Naive thymus-derived CD4-positive, alpha-beta T cell (primary cell): Measurements from ENCODE around the gene CPZ. TPM values are rescaled to one million over a fixed set of nuclear protein-coding genes. Genes with fewer than 3 reads are reported as not detected.

Source experiments
- ATAC-seq: fragments of 150-1000 bp; cut with Tn5 transposase; 2 replicates; pipeline ENCODE4 v1.10.0; 2021; ENCODE audit warnings: mild to moderate bottlenecking, moderate library complexity
- CTCF ChIA-PET: fragments of 350-600 bp; sonication (Branson Sonifier 250); formaldehyde crosslinking; loops from one replicate; lab custom pipeline; 2021; ENCODE audit warnings: antibody characterized with exemption; lab: Charles Lee
- POLR2A ChIA-PET: fragments of 350-600 bp; sonication (Branson Sonifier 250); formaldehyde crosslinking; loops from one replicate; lab custom pipeline; 2021; ENCODE audit warnings: antibody characterized with exemption, inconsistent platforms; lab: Charles Lee
- DNase-seq, 9 donors: peaks; one replicate each; pipeline versions ENCODE4 v3.0.0 to v3.0.0-alpha.2; 2020 to 2022; ENCODE audit warnings: mixed read lengths in 1 of 9
- H3K27ac ChIP-seq: one replicate; pipeline ENCODE4 v1.7.0; 2013; ENCODE audit warnings: mild to moderate bottlenecking, low read depth, low read length, moderate library complexity
- H3K27me3 ChIP-seq, 2 donors: one replicate each; pipeline ENCODE4 v1.7.0; 2013; ENCODE audit warnings: low read length in 2 of 2, mild to moderate bottlenecking in 2 of 2, moderate library complexity in 2 of 2; ENCODE audit not compliant: control insufficient read depth in 2 of 2, insufficient read depth in 2 of 2
- H3K36me3 ChIP-seq, 3 experiments: 1 replicate in 2 of 3; 2 replicates in 1 of 3; pipeline ENCODE4 v1.7.0; 2013; ENCODE audit warnings: low read length in 3 of 3, mild to moderate bottlenecking in 3 of 3, moderate library complexity in 1 of 3; ENCODE audit not compliant: insufficient read depth in 3 of 3, control insufficient read depth in 2 of 3
- H3K4me1 ChIP-seq, 2 donors: one replicate each; pipeline ENCODE4 v1.7.0; 2013; ENCODE audit warnings: low read length in 2 of 2, mild to moderate bottlenecking in 2 of 2, moderate library complexity in 1 of 2; ENCODE audit not compliant: control insufficient read depth in 2 of 2, insufficient read depth in 2 of 2
- H3K4me3 ChIP-seq: 2 replicates; pipeline ENCODE4 v1.7.0; 2013; ENCODE audit warnings: mild to moderate bottlenecking, low read length
- H3K9me3 ChIP-seq, 3 experiments: 1 replicate in 2 of 3; 2 replicates in 1 of 3; pipeline ENCODE4 v1.7.0; 2013; ENCODE audit warnings: low read length in 3 of 3; ENCODE audit not compliant: control insufficient read depth in 2 of 3
- H3K27ac Mint-ChIP-seq, 9 donors: one replicate each; pipeline ENCODE4 v1.8.0; 2020 to 2022; ENCODE audit warnings: mixed read lengths in 9 of 9, mild to moderate bottlenecking in 8 of 9, moderate library complexity in 5 of 9, inconsistent platforms in 2 of 9
- H3K27me3 Mint-ChIP-seq, 5 donors: one replicate each; pipeline ENCODE4 v1.8.0; 2021 to 2022; ENCODE audit warnings: mixed read lengths in 5 of 5, mild to moderate bottlenecking in 1 of 5
- H3K36me3 Mint-ChIP-seq, 5 donors: one replicate each; pipeline ENCODE4 v1.8.0; 2020 to 2022; ENCODE audit warnings: mixed read lengths in 5 of 5, mild to moderate bottlenecking in 3 of 5, inconsistent platforms in 1 of 5
- H3K4me1 Mint-ChIP-seq, 7 donors: one replicate each; pipeline ENCODE4 v1.8.0; 2020 to 2022; ENCODE audit warnings: mixed read lengths in 7 of 7, mild to moderate bottlenecking in 3 of 7, inconsistent platforms in 1 of 7
- H3K4me3 Mint-ChIP-seq, 10 donors: one replicate each; pipeline ENCODE4 v1.8.0; 2020 to 2022; ENCODE audit warnings: mild to moderate bottlenecking in 10 of 10, mixed read lengths in 10 of 10, moderate library complexity in 6 of 10, inconsistent platforms in 2 of 10
- H3K9me3 Mint-ChIP-seq, 11 donors: one replicate each; pipeline ENCODE4 v1.8.0; 2020 to 2022; ENCODE audit warnings: mixed read lengths in 11 of 11, mild to moderate bottlenecking in 4 of 11, inconsistent platforms in 1 of 11, moderate library complexity in 1 of 11
- intact Hi-C, 2 donors: fragments of 100-400 bp; cut with micrococcal nuclease; formaldehyde crosslinking; loops; one replicate each; pipeline ENCODE4 v1.15.1; 2023
- polyA plus RNA-seq, 2 donors: library from polyadenylated mRNA; unstranded; fragments of 300-500 nt; fragmentation: Illumina TruSeq; gene quantifications; one replicate each; pipeline ENCODE4 v1.2.3, GENCODE V29; 2021
- total RNA-seq, 6 experiments: library from RNA in 5 of 6; stranded (reverse) in 5 of 6; gene quantifications; 1 replicate in 5 of 6; 2 replicates in 1 of 6; pipeline ENCODE4 v1.2.3 and lab custom pipeline; 2021 to 2026

The CPZ gene
- total and polyA plus RNA-seq, 7 experiments from 2014 or later, result not detected

GRCh38 chr4:8641256-8641655 is 48.7 kb downstream of the CPZ start:
- Mint-ChIP-seq H3K4me1 (peaks cover 0 to 2% (median 0%) of the 10 kb centered on the region in 7 donors), H3K27me3 (peaks cover 0 to 16% (median 3%) of the 10 kb centered on the region in 5 donors), H3K27ac (no peak overlapping the region), H3K4me3 (no peak overlapping the region), H3K36me3 (no peaks in the 10 kb centered on the region), H3K9me3 (peaks cover 0 to 2% (median 0%) of the 10 kb centered on the region in 11 donors)
- Histone ChIP-seq H3K27me3 (no peaks in the 10 kb centered on the region), H3K36me3 (no peaks in the 10 kb centered on the region), H3K4me3 (no peak overlapping the region), H3K9me3 (no peaks in the 10 kb centered on the region), H3K4me1 (no peaks in the 10 kb centered on the region), H3K27ac (no peak overlapping the region)
- no peak for ATAC-seq
- intact Hi-C loops, result no loop called here
- CTCF ChIA-PET, result no interaction called here
- POLR2A ChIA-PET, result no interaction called here
- no peak for DNase-seq

- Mint-ChIP-seq H3K4me1 (peaks cover 0 to 2% (median 0%) of the 10 kb centered on the region in 7 donors), H3K9me3 (peaks cover 0 to 2% (median 0%) of the 10 kb centered on the region in 11 donors), H3K27ac (no peak overlapping the region), H3K36me3 (no peaks in the 10 kb centered on the region), H3K27me3 (peaks cover 0 to 16% (median 3%) of the 10 kb centered on the region in 5 donors), H3K4me3 (no peak overlapping the region)
- H3K4me3 ChIP-seq, result no peak overlapping the region
- H3K27ac ChIP-seq, result no peak overlapping the region
- ChIA-PET POLR2A (no interaction called here), CTCF (no interaction called here)
- H3K4me1 ChIP-seq, result no peaks in the 10 kb centered on the region
- no peaks in the 10 kb centered on the region for H3K36me3 ChIP-seq
- no peak for ATAC-seq
- intact Hi-C loops, result no loop called here
- no peak for DNase-seq
- no peaks in the 10 kb centered on the region for H3K27me3 ChIP-seq
- H3K9me3 ChIP-seq, result no peaks in the 10 kb centered on the region
Observed at GRCh38 chr4:8641931-8642650, 49.5 kb downstream of the CPZ start.

DNA sequence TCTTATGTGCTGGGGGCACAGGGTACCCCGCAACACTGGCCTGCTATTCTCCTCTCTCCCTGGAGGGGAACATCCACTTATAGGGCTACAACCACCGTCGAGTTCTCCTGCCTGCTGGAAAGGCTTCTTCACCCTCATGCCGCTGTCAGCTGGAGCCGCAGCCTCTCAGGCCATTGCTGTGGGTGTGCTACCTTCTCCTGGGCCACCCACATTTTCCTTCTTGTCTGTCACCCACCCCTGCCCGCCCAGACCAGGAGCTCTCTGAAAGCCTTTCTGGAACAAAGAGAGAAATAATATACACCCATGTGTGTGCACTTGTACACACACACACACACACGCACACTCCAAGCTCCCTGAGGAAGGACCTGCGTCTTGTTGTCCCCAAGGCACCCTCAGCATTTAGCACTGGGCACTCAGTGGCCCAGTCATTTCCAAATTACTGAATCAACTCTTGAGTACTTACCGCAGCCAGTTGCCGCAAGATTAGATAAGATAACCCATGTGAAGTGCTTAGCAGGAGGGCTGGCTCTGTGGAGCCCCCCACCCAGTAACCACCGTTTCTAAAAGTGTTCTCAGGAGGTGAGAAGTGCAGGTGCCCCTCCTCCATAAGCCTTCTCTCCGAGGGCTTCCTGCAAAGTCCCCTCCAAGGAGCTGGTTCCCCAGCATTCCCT is 50.2 kb downstream of the CPZ start:
- Histone ChIP-seq H3K4me1 (no peaks in the 10 kb centered on the region), H3K9me3 (no peaks in the 10 kb centered on the region), H3K27ac (no peak overlapping the region), H3K36me3 (no peaks in the 10 kb centered on the region), H3K4me3 (no peak overlapping the region), H3K27me3 (no peaks in the 10 kb centered on the region)
- CTCF ChIA-PET, result no interaction called here
- POLR2A ChIA-PET, result no interaction called here
- H3K36me3 Mint-ChIP-seq, result no peaks in the 10 kb centered on the region
- intact Hi-C loops, result no loop called here
- no peak for DNase-seq
- peaks cover 0 to 2% (median 0%) of the 10 kb centered on the region in 11 donors for H3K9me3 Mint-ChIP-seq
- no peak overlapping the region for H3K27ac Mint-ChIP-seq
- peaks cover 0 to 16% (median 3%) of the 10 kb centered on the region in 5 donors for H3K27me3 Mint-ChIP-seq
- no peak overlapping the region for H3K4me3 Mint-ChIP-seq
- ATAC-seq, result no peak
- H3K4me1 Mint-ChIP-seq, result peaks cover 0 to 2% (median 0%) of the 10 kb centered on the region in 7 donors

DNA sequence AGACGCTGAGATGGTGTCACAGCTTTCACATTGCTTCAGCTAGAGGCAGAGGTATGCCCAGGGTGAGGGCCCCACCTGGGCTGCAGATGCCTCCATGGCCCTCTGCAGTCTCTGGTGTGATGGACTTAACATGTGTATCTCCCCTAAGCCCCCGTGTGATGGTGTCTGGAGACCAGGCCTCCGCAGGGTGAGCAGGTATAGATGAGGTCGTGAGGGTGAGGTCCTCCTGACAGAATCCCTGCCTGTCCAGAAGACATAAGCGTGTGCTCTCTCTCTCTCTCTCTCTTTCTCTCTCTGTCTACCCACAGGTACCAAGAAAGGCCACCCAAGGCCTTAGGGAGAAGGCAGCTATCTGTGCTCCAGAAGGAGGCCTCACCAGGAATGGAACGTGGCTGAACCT is 50.9 kb downstream of the CPZ start:
- Histone ChIP-seq H3K27me3 (no peaks in the 10 kb centered on the region), H3K9me3 (no peaks in the 10 kb centered on the region), H3K4me1 (no peaks in the 10 kb centered on the region), H3K4me3 (no peak overlapping the region), H3K27ac (no peak overlapping the region), H3K36me3 (no peaks in the 10 kb centered on the region)
- ChIA-PET POLR2A (no interaction called here), CTCF (no interaction called here)
- Mint-ChIP-seq H3K4me3 (no peak overlapping the region), H3K36me3 (no peaks in the 10 kb centered on the region), H3K9me3 (peaks cover 0 to 2% (median 0%) of the 10 kb centered on the region in 11 donors), H3K4me1 (peaks cover 0 to 2% (median 0%) of the 10 kb centered on the region in 7 donors), H3K27me3 (peaks cover 0 to 16% (median 3%) of the 10 kb centered on the region in 5 donors), H3K27ac (no peak overlapping the region)
- no peak for DNase-seq
- intact Hi-C loops, result no loop called here
- peak; percentile 15 for ATAC-seq

DNA sequence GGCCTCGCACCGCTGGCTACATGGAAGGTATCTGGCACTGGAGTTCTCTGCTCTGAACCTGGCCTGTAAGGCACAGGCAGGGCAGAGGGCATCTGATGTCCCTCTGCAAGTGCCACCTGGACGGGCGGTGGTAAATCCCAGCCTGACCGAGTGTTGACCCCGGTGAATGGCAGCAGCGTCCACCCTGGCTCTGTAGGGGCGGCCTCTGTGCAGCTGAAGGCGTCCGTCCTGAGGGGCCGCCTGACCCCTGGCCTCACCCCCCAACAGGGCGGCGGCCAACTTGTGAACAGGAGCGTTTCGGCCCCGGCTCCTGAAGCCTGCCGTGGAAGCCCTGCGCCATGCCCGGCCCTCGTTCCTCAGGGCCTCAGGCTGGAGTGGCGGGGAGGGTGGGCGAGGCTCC is 51.4 kb downstream of the CPZ start:
- H3K27me3 ChIP-seq, result no peaks in the 10 kb centered on the region
- Mint-ChIP-seq H3K36me3 (no peaks in the 10 kb centered on the region), H3K27me3 (peaks cover 0 to 12% (median 3%) of the 10 kb centered on the region in 5 donors), H3K9me3 (peaks cover 0 to 2% (median 0%) of the 10 kb centered on the region in 11 donors), H3K4me3 (no peak overlapping the region), H3K27ac (no peak overlapping the region), H3K4me1 (no peaks in the 10 kb centered on the region)
- H3K27ac ChIP-seq, result no peak overlapping the region
- intact Hi-C loops, result no loop called here
- ATAC-seq, result no peak
- ChIA-PET CTCF (no interaction called here), POLR2A (no interaction called here)
- H3K9me3 ChIP-seq, result no peaks in the 10 kb centered on the region
- DNase-seq, result no peak
- H3K36me3 ChIP-seq, result no peaks in the 10 kb centered on the region
- no peaks in the 10 kb centered on the region for H3K4me1 ChIP-seq
- H3K4me3 ChIP-seq, result no peak overlapping the region

DNA sequence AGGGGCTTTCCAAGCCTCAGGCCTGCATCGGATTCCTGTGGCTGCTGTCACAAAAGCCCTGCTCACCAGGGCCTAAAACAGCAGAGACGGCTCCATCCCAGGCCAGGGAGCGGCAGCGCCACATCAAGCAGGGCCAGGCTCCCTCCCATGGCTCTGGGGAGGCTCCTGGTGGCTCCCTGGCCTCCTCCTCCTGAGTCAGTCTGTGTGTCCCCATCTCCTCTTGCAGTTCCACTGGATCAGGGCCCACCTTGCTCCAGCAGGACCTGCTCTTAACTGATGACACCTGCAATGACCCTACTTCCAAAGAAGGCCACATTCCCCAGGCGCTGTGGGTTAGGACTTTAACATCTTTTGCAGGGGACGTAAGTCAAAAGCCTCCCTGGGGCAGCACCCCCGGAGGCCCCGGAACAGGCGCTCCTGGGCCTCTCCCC is 51.9 kb downstream of the CPZ start:
- H3K27me3 Mint-ChIP-seq, result peaks cover 0 to 7% (median 0%) of the 10 kb centered on the region in 5 donors
- CTCF ChIA-PET, result no interaction called here
- intact Hi-C loops, result no loop called here
- no peaks in the 10 kb centered on the region for H3K36me3 Mint-ChIP-seq
- Histone ChIP-seq H3K36me3 (no peaks in the 10 kb centered on the region), H3K4me3 (no peak overlapping the region), H3K27ac (no peak overlapping the region), H3K27me3 (no peaks in the 10 kb centered on the region), H3K9me3 (no peaks in the 10 kb centered on the region), H3K4me1 (no peaks in the 10 kb centered on the region)
- H3K4me3 Mint-ChIP-seq, result no peak overlapping the region
- no peaks in the 10 kb centered on the region for H3K4me1 Mint-ChIP-seq
- ATAC-seq, result no peak
- peaks cover 0 to 2% (median 0%) of the 10 kb centered on the region in 11 donors for H3K9me3 Mint-ChIP-seq
- no peak for DNase-seq
- H3K27ac Mint-ChIP-seq, result no peak overlapping the region
- POLR2A ChIA-PET, result no interaction called here
